Measurements from ENCODE around the gene CRTAC1. TPM values are rescaled to one million over a fixed set of nuclear protein-coding genes. Genes with fewer than 3 reads are reported as not detected.

The CRTAC1 gene
- total and polyA plus RNA-seq, 2 experiments from 2014 or later, result 0.47 to 1.2 TPM

DNA sequence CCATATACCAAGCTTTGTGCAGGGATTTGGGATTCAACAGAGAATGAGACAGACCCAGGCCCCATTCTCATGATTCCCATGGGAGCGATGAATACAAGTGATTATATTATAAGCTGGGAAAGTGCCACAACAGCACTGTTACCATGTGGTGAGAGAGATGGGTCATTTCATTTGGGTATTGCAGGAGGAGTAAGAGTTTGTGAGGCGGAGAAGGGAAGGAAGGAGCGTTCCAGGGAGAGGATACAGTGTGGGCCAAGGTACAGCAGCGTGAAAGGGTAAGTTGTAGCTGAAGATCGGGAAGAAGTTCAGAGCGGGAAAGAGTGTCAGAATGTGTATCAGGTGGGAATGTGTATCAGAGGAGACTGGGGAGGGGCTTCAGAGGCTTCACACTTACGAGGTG lies 142.3 kb downstream of the CRTAC1 start:
- TF ChIP-seq EZH2 (IDR thresholded peaks at IDR 0.05; ENCODE audit: low read depth, unreplicated experiment) (no peak), POLR2AphosphoS5 (IDR thresholded peaks at IDR 0.05; ENCODE audit: low read depth) (no peak), EZH2phosphoT487 (IDR thresholded peaks at IDR 0.05; ENCODE audit: unreplicated experiment) (no peak), JUNB (IDR thresholded peaks at IDR 0.05; ENCODE audit: unreplicated experiment) (no peak), ZNF331 (CRISPR knock-in tag; IDR thresholded peaks at IDR 0.05; ENCODE audit: low read depth) (no peak), NANOG (IDR thresholded peaks at IDR 0.05; ENCODE audit: borderline replicate concordance) (no peak), CTCF (conservative IDR thresholded peaks at IDR 0.05; ENCODE audit: low read depth in 2 of 2) (no peak), STAT1 (IDR thresholded peaks at IDR 0.05; ENCODE audit: unreplicated experiment) (no peak), ZNF114 (CRISPR knock-in tag; IDR thresholded peaks at IDR 0.05) (no peak), REST (IDR thresholded peaks at IDR 0.05; ENCODE audit: unreplicated experiment) (no peak), CREB1 (CRISPR knock-in tag; IDR thresholded peaks at IDR 0.05; ENCODE audit: low read depth) (no peak)
- TF ChIP-seq, protein P1, sequence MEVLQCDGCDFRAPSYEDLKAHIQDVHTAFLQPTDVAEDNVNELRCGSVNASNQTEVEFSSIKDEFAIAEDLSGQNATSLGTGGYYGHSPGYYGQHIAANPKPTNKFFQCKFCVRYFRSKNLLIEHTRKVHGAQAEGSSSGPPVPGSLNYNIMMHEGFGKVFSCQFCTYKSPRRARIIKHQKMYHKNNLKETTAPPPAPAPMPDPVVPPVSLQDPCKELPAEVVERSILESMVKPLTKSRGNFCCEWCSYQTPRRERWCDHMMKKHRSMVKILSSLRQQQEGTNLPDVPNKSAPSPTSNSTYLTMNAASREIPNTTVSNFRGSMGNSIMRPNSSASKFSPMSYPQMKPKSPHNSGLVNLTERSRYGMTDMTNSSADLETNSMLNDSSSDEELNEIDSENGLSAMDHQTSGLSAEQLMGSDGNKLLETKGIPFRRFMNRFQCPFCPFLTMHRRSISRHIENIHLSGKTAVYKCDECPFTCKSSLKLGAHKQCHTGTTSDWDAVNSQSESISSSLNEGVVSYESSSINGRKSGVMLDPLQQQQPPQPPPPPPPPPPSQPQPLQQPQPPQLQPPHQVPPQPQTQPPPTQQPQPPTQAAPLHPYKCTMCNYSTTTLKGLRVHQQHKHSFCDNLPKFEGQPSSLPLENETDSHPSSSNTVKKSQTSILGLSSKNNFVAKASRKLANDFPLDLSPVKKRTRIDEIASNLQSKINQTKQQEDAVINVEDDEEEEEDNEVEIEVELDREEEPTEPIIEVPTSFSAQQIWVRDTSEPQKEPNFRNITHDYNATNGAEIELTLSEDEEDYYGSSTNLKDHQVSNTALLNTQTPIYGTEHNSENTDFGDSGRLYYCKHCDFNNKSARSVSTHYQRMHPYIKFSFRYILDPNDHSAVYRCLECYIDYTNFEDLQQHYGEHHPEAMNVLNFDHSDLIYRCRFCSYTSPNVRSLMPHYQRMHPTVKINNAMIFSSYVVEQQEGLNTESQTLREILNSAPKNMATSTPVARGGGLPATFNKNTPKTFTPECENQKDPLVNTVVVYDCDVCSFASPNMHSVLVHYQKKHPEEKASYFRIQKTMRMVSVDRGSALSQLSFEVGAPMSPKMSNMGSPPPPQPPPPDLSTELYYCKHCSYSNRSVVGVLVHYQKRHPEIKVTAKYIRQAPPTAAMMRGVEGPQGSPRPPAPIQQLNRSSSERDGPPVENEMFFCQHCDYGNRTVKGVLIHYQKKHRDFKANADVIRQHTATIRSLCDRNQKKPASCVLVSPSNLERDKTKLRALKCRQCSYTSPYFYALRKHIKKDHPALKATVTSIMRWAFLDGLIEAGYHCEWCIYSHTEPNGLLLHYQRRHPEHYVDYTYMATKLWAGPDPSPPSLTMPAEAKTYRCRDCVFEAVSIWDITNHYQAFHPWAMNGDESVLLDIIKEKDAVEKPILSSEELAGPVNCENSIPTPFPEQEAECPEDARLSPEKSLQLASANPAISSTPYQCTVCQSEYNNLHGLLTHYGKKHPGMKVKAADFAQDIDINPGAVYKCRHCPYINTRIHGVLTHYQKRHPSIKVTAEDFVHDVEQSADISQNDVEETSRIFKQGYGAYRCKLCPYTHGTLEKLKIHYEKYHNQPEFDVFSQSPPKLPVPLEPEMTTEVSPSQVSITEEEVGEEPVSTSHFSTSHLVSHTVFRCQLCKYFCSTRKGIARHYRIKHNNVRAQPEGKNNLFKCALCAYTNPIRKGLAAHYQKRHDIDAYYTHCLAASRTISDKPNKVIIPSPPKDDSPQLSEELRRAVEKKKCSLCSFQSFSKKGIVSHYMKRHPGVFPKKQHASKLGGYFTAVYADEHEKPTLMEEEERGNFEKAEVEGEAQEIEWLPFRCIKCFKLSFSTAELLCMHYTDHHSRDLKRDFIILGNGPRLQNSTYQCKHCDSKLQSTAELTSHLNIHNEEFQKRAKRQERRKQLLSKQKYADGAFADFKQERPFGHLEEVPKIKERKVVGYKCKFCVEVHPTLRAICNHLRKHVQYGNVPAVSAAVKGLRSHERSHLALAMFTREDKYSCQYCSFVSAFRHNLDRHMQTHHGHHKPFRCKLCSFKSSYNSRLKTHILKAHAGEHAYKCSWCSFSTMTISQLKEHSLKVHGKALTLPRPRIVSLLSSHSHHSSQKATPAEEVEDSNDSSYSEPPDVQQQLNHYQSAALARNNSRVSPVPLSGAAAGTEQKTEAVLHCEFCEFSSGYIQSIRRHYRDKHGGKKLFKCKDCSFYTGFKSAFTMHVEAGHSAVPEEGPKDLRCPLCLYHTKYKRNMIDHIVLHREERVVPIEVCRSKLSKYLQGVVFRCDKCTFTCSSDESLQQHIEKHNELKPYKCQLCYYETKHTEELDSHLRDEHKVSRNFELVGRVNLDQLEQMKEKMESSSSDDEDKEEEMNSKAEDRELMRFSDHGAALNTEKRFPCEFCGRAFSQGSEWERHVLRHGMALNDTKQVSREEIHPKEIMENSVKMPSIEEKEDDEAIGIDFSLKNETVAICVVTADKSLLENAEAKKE (CRISPR knock-in tag; IDR thresholded peaks at IDR 0.05), result no peak
- TF ChIP-seq, protein P2, sequence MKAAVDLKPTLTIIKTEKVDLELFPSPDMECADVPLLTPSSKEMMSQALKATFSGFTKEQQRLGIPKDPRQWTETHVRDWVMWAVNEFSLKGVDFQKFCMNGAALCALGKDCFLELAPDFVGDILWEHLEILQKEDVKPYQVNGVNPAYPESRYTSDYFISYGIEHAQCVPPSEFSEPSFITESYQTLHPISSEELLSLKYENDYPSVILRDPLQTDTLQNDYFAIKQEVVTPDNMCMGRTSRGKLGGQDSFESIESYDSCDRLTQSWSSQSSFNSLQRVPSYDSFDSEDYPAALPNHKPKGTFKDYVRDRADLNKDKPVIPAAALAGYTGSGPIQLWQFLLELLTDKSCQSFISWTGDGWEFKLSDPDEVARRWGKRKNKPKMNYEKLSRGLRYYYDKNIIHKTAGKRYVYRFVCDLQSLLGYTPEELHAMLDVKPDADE (IDR thresholded peaks at IDR 0.05), result no peak
- H3K36me3 Mint-ChIP-seq (ENCODE audit: low read depth), result no peaks in the 10 kb centered on the region
- DNase-seq (ENCODE audit: low spot score) (no peak), ATAC-seq (no peak)
- Histone ChIP-seq H3K27me3 (ENCODE audit: insufficient read depth) (no peaks in the 10 kb centered on the region), H3K36me3 (ENCODE audit: insufficient read depth) (no peaks in the 10 kb centered on the region), H3K79me2 (replicated peaks; ENCODE audit: insufficient read depth) (no peaks in the 10 kb centered on the region), H3K9me2 (ENCODE audit: insufficient read depth) (0 out of 2 replicates have a peak, but pooled peaks cover 2% of the 10 kb centered on the region), H3K4me2 (no peak overlapping the region), H2AFZ (no peak overlapping the region), H3K4me3 (no peak overlapping the region), H3K27ac (ENCODE audit: low read depth) (no peak overlapping the region), H4K20me1 (replicated peaks; ENCODE audit: insufficient read depth) (no peaks in the 10 kb centered on the region), H3K4me1 (ENCODE audit: insufficient read depth) (peaks cover 14% of the 10 kb centered on the region; the same call in 1 of the 2 replicates), H3F3A (replicated peaks; ENCODE audit: low read depth) (no peaks in the 10 kb centered on the region)
- peaks cover 5% of the 10 kb centered on the region for H3K27me3 Mint-ChIP-seq (ENCODE audit: insufficient read depth, low read depth, poor library complexity)
- no peak overlapping the region for H3K27ac Mint-ChIP-seq
- no peak overlapping the region for H3K4me3 Mint-ChIP-seq
- no peaks in the 10 kb centered on the region for H3K9me3 Mint-ChIP-seq
- peaks cover 31% of the 10 kb centered on the region for H3K4me1 Mint-ChIP-seq

Measured in GM23338 (cell line).